ENCODE data around the gene ASAP2. TPM values are rescaled to one million over a fixed set of nuclear protein-coding genes. Genes with fewer than 3 reads are reported as not detected.

The ASAP2 gene
- total RNA-seq, 1 donor from 2014 or later = 24.3 TPM

DNA sequence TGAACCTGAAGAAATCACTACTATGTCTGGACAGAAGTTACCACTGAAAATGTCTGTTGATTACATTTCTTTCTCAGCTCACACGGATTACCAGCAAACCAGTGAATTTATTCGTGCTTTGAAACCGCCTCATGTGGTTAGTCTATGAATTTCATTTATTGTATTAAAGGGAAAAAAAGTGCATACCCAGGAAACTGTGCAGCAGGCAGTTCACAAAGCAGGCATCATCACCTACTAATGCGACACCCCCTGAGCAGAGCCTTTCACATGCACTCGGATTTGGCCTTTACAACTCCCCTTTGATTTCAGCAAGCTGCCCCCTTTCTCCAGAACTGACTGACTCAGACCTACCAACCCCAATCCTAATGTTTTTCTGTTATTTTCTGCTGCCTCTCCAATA is 236.9 kb downstream of the ASAP2 start:
- no peaks in the 10 kb centered on the region for H3K27me3 ChIP-seq (ENCODE audit: low read depth)
- no peaks in the 10 kb centered on the region for H3K4me1 ChIP-seq
- ATAC-seq = no peak
- DNase-seq = no peak
- TF ChIP-seq, protein P1, sequence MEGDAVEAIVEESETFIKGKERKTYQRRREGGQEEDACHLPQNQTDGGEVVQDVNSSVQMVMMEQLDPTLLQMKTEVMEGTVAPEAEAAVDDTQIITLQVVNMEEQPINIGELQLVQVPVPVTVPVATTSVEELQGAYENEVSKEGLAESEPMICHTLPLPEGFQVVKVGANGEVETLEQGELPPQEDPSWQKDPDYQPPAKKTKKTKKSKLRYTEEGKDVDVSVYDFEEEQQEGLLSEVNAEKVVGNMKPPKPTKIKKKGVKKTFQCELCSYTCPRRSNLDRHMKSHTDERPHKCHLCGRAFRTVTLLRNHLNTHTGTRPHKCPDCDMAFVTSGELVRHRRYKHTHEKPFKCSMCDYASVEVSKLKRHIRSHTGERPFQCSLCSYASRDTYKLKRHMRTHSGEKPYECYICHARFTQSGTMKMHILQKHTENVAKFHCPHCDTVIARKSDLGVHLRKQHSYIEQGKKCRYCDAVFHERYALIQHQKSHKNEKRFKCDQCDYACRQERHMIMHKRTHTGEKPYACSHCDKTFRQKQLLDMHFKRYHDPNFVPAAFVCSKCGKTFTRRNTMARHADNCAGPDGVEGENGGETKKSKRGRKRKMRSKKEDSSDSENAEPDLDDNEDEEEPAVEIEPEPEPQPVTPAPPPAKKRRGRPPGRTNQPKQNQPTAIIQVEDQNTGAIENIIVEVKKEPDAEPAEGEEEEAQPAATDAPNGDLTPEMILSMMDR (IDR thresholded peaks at IDR 0.05) = no peak
- H3K9me3 ChIP-seq = no peaks in the 10 kb centered on the region
- intact Hi-C loops (cut with DNase I) = no loop called here
- peaks cover 86% of the 10 kb centered on the region for H3K36me3 ChIP-seq
- no peak overlapping the region for H3K4me3 ChIP-seq
- no peak overlapping the region for H3K27ac ChIP-seq

DNA sequence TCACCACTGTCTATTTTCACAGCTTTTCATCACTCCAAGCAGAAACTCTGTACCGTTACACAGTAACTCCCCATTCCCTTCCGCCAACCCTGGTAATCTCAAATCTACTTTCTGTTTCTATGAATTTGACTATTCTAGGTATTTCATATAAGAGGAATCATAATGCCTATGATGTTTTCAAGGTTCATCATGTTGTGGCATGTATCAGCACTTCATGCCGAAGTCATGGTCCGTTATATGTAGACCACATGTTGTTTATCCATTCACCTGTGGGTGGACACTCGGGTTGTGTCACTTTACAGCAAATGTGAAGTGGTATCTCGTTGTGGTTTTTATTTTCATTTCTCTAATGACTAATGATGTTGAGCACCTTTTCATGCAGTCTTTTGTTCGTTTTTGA is 238.5 kb downstream of the ASAP2 start:
- Histone ChIP-seq H3K4me1 (no peaks in the 10 kb centered on the region), H3K27me3 (ENCODE audit: low read depth) (no peaks in the 10 kb centered on the region), H3K27ac (no peak overlapping the region), H3K9me3 (no peaks in the 10 kb centered on the region), H3K36me3 (peaks cover 83% of the 10 kb centered on the region), H3K4me3 (no peak overlapping the region)
- DNase-seq = no peak
- intact Hi-C loops (cut with DNase I) = no loop called here
- ATAC-seq = no peak
- TF ChIP-seq, protein P1 (IDR thresholded peaks at IDR 0.05) = no peak

DNA sequence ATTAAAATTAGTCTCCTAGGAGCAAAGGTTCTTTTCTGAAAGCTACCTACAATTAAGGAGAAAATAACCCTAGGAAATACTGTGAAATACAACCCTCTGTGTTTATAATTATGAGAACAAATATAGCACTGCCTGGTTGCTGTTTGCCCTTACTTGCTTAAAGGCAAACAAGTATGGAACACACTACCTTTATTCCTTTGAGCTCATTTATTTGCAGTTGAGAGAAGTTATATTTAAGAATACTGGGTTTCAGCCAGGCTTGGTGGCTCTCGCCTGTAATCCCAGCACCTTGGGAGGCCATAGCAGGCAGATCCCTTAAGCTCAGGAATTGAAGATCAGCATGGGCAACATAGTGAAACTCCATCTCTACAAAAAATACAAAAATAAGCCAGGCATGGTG is 244.6 kb downstream of the ASAP2 start:
- Histone ChIP-seq H3K27me3 (ENCODE audit: low read depth) (no peaks in the 10 kb centered on the region), H3K4me3 (no peak overlapping the region), H3K9me3 (no peaks in the 10 kb centered on the region), H3K27ac (no peak overlapping the region), H3K36me3 (peaks cover 78% of the 10 kb centered on the region), H3K4me1 (no peaks in the 10 kb centered on the region)
- TF ChIP-seq, protein P1 (IDR thresholded peaks at IDR 0.05) = no peak
- no peak for DNase-seq
- intact Hi-C loops (cut with DNase I) = no loop called here
- no peak for ATAC-seq

Other genes starting within 250 kb of the ASAP2 start
- 36.5 TPM for gene MBOAT2, start 203.1 kb upstream of the ASAP2 start, total RNA-seq
- 61.6 TPM for gene ITGB1BP1, start 216.7 kb downstream of the ASAP2 start, total RNA-seq
- 26.2 TPM for gene CPSF3, start 216.8 kb downstream of the ASAP2 start, total RNA-seq